Adrenal gland (tissue), 5 donors: ENCODE results near the gene SMS.

Source experiments
- CTCF ChIP-seq, 6 experiments: fragments of 450-650 bp in 4 of 6; fragments of 200-600 bp in 2 of 6; sonication (generic) in 1 of 6; IDR thresholded peaks; 1 replicate in 5 of 6; 2 replicates in 1 of 6; pipeline versions ENCODE4 v1.5.1 to v1.8.0; 2016 to 2021; ENCODE audit warnings: antibody characterized with exemption in 6 of 6, mild to moderate bottlenecking in 2 of 6, moderate library complexity in 1 of 6
- POLR2A ChIP-seq, 2 donors: fragments of 450-650 bp; IDR thresholded peaks; one replicate each; pipeline ENCODE4 v1.6.1; 2017; ENCODE audit warnings: antibody characterized with exemption in 2 of 2, mild to moderate bottlenecking in 2 of 2, moderate library complexity in 1 of 2
- donor health status: DM: no; HTN: no; CAD: no.

GRCh38 chrX:21952624-21953023 is 12.1 kb downstream of the SMS start:
- no peak for TF ChIP-seq CTCF (IDR thresholded peaks at IDR 0.05)
- TF ChIP-seq POLR2A (IDR thresholded peaks at IDR 0.05) = no peak
